Neural crest cell (in vitro differentiated cells): ENCODE measurements around the gene SLC16A12. TPM values are rescaled to one million over a fixed set of nuclear protein-coding genes. Genes with fewer than 3 reads are reported as not detected.

Experiments used
- DNase-seq: peaks from one replicate; pipeline ENCODE4 v3.0.0; 2021; ENCODE audit warnings: low read depth, mixed read lengths, low spot score
- H3K27ac Mint-ChIP-seq: one replicate; pipeline ENCODE4 v1.8.0; 2021; ENCODE audit warnings: mild to moderate bottlenecking, mixed read lengths; ENCODE audit not compliant: unreplicated experiment
- H3K27me3 Mint-ChIP-seq: 2 replicates; pipeline ENCODE4 v1.8.0; 2021; ENCODE audit warnings: low read depth, mild to moderate bottlenecking, mixed read lengths
- H3K36me3 Mint-ChIP-seq: 2 replicates; pipeline ENCODE4 v1.8.0; 2021; ENCODE audit warnings: low read depth, mild to moderate bottlenecking, mixed read lengths
- H3K4me1 Mint-ChIP-seq: 2 replicates; pipeline ENCODE4 v1.8.0; 2021; ENCODE audit warnings: mixed read lengths
- H3K4me3 Mint-ChIP-seq: one replicate; pipeline ENCODE4 v1.8.0; 2021; ENCODE audit warnings: mild to moderate bottlenecking, mixed read lengths
- H3K9me3 Mint-ChIP-seq: 2 replicates; pipeline ENCODE4 v1.8.0; 2021; ENCODE audit warnings: mixed read lengths
- CTCF ChIP-seq: fragments of 200-600 bp; sonication (generic); conservative IDR thresholded peaks from 2 replicates; pipeline ENCODE4 v1.5.0; 2021; ENCODE audit warnings: antibody characterized with exemption, mild to moderate bottlenecking
- total RNA-seq: library from RNA; stranded (reverse); gene quantifications from 2 replicates; pipeline ENCODE4 v1.2.1, GENCODE V29; 2021

SLC16A12 gene
- total RNA-seq, 1 donor from 2014 or later = not detected

GRCh38 chr10:89575031-89575430 is 39.6 kb upstream of the SLC16A12 start:
- Mint-ChIP-seq H3K27ac (no peak overlapping the region), H3K9me3 (peaks cover 8% of the 10 kb centered on the region), H3K4me1 (peaks cover 6% of the 10 kb centered on the region), H3K27me3 (no peaks in the 10 kb centered on the region), H3K4me3 (no peak overlapping the region), H3K36me3 (peaks cover 15% of the 10 kb centered on the region)
- DNase-seq = no peak
- no peak for TF ChIP-seq CTCF

DNA sequence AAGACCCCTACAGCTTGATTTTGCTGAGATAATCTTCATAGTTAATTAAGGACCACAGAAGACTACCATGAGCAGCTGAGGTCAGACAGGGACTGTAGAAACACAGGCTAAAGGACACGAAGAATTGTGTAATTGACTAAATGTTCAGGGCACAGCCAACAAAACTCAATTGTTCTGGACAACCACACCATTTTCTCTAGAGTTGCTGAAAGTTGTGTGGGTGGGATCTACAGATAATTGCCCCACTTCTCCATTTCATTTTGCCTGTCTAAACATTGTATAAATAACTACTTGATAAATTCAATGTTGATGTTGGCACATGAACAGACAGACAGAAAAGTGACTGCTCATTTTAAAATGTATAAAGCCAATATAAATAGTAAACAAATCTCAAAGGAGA is 39.0 kb upstream of the SLC16A12 start:
- TF ChIP-seq CTCF = no peak
- Mint-ChIP-seq H3K27ac (no peak overlapping the region), H3K4me1 (peaks cover 6% of the 10 kb centered on the region), H3K4me3 (no peak overlapping the region), H3K9me3 (peaks cover 8% of the 10 kb centered on the region), H3K27me3 (no peaks in the 10 kb centered on the region), H3K36me3 (peaks cover 12% of the 10 kb centered on the region)
- DNase-seq = no peak

GRCh38 chr10:89567576-89568245 is 32.3 kb upstream of the SLC16A12 start:
- Mint-ChIP-seq H3K9me3 (no peaks in the 10 kb centered on the region), H3K27ac (no peak overlapping the region), H3K4me1 (no peaks in the 10 kb centered on the region), H3K27me3 (peaks cover 17% of the 10 kb centered on the region), H3K4me3 (no peak overlapping the region), H3K36me3 (no peaks in the 10 kb centered on the region)
- TF ChIP-seq CTCF = no peak
- no peak for DNase-seq

- no peaks in the 10 kb centered on the region for H3K4me1 Mint-ChIP-seq
- H3K9me3 Mint-ChIP-seq = no peaks in the 10 kb centered on the region
- no peaks in the 10 kb centered on the region for H3K36me3 Mint-ChIP-seq
- H3K27me3 Mint-ChIP-seq = peaks cover 17% of the 10 kb centered on the region
- TF ChIP-seq CTCF = no peak
- no peak overlapping the region for H3K4me3 Mint-ChIP-seq
- DNase-seq = no peak
- H3K27ac Mint-ChIP-seq = no peak overlapping the region
These were observed 31.6 kb upstream of the SLC16A12 start for GRCh38 chr10:89566992-89567391.

DNA sequence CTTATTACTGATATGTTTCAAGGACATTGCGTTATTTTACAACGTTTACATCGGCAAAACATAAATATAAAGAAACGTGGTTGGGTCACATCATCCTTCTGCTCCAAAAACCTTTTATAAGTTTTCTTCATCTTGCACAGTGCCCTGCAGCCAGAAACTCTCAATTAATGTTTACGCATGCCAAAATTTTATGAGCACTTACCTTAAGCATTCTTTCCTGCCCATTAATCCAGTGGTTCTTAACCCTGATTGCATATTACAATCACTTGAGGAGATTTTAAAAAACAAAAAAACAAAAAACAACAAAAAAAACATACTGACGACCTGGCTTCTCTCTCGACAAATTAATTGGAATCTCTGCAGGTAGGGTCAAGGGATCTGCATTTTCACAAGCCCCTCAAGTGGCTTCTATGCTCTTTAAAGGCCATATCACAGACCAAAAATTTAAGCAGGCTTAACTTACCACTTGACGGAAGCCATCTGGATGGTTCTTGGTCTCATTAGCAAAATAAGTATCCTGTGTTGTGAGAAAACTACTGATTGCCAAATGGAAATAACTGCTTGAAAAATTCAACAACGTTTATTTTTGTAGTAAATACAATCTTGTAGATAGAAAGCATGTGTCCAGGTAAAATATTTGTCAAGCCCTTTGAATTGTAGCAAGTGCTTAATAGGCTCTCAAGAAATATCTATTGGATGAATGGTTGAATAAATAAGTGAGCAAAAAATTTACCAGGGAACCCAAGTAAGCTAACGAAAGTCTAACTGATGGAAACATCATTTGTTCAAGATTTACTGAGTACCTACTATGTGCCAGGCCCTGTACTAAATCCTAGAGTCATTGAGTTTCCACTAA is 30.9 kb upstream of the SLC16A12 start:
- TF ChIP-seq CTCF = no peak
- no peak overlapping the region for H3K4me3 Mint-ChIP-seq
- no peaks in the 10 kb centered on the region for H3K4me1 Mint-ChIP-seq
- H3K36me3 Mint-ChIP-seq = no peaks in the 10 kb centered on the region
- peaks cover 18% of the 10 kb centered on the region for H3K27me3 Mint-ChIP-seq
- no peak overlapping the region for H3K27ac Mint-ChIP-seq
- DNase-seq = no peak
- no peaks in the 10 kb centered on the region for H3K9me3 Mint-ChIP-seq
